HT1080 (cell line): Measurements from ENCODE around the gene SLC24A1. TPM values are rescaled to one million over a fixed set of nuclear protein-coding genes. Genes with fewer than 3 reads are reported as not detected.
A peak's percentile ranks its signal among the peaks of the same experiment; 100 is the strongest.
"Not testable (repeated sequence)": the region's sequence is repeated elsewhere in the genome, so short reads cannot be mapped to it uniquely, and the experiment has no call there.

Source experiments
- DNase-seq: peaks from one replicate; pipeline ENCODE4 v3.0.0-alpha.2; 2015; ENCODE audit warnings: low read depth
- total RNA-seq: library from RNA; depleted of rRNA; stranded (reverse); fragments of >200 nt; shearing (Covaris generic); gene quantifications from 2 replicates; pipeline ENCODE4 v1.2.3, GENCODE V29; 2014

SLC24A1 gene
- total RNA-seq, 1 experiment from 2014 or later: 10.1 TPM

- not testable (repeated sequence) for DNase-seq
Measured at GRCh38 chr15:65615887-65616286, 5.9 kb upstream of the SLC24A1 start.

GRCh38 chr15:65618560-65619109 is 3.1 kb upstream of the SLC24A1 start:
- DNase-seq: no peak

DNA sequence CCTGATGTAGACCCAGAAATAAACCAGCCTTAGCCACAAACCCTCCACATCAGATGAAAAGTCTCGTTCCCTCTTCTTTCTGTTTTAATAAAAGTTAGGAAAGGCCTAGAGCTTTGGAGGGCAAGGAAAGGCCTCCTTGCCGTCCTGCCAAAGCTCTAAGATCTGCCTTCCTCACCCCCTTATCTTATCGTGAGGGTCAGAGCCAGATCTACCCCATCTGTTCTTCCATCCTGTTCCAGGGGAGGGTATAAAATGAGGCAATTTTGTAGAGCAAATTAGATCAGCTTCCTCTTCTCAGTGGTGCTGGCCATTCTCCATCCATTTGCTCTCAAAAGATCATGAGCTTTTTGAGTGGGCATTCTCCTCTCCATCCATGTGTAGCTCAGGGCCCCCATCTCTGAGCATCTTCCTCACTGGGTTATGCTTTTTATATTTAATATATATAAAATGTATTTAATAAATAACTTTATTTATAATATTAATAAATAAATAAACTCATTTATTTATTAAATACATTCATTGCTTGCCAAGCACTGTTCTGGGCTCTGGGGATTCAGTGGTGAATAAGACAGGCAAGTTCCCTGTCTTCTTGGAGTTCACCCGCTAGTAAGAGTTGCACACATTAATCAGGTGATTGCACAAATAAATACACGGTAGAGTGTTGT is 2.0 kb upstream of the SLC24A1 start:
- no peak for DNase-seq

DNA sequence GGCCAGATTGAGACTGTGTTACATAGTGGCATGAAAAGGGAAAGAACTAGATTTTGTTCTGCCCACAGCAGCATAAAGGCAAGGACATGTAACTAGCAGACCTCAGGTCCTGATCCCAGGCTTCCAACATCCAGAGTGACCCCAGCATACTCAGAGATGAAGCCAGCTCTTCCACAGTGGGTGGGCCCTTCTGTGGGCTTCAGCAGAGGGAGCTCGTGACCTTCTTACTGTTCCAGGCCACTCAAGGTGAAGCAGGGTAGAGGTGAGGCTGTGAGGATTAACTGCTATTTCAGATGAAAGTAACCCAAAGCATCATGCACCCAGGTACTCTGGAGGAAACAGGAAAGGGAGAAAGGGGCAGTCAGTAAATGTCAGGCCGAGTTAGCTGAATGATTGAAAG is 905 bp upstream of the SLC24A1 start:
- DNase-seq: no peak

- DNase-seq: no peak
Measured at GRCh38 chr15:65623103-65623502, 1.4 kb downstream of the SLC24A1 start.

- DNase-seq: no peak
Measured at GRCh38 chr15:65626856-65627255, 5.1 kb downstream of the SLC24A1 start.

- no peak for DNase-seq
Measured at GRCh38 chr15:65629548-65629947, 7.8 kb downstream of the SLC24A1 start.

DNA sequence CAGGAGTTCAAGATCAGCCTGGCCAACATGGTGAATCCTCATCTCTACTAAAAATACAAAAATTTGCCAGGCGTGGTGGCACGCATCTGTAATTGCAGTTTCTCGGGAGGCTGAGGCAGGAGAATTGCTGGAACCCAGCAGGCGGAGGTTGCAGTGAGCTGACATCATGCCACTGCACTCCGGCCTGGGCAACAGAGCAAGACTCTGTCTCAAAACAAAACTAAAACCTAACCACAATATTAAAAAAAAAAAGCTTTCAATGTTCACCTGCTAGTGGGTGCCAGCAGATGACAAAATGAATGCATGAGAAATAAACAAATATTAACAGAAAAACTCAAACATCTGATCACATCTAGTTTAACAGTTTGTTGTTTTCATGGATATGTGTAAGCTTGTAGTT is 9.0 kb downstream of the SLC24A1 start:
- DNase-seq: no peak

- DNase-seq: no peak
Measured at GRCh38 chr15:65631503-65631902, 9.8 kb downstream of the SLC24A1 start.

GRCh38 chr15:65632780-65633375 is 11.1 kb downstream of the SLC24A1 start:
- DNase-seq: no peak

GRCh38 chr15:65633752-65634151 is 12.0 kb downstream of the SLC24A1 start:
- DNase-seq: no peak

- DNase-seq: no peak
Measured at GRCh38 chr15:65634356-65634755, 12.6 kb downstream of the SLC24A1 start.

DNA sequence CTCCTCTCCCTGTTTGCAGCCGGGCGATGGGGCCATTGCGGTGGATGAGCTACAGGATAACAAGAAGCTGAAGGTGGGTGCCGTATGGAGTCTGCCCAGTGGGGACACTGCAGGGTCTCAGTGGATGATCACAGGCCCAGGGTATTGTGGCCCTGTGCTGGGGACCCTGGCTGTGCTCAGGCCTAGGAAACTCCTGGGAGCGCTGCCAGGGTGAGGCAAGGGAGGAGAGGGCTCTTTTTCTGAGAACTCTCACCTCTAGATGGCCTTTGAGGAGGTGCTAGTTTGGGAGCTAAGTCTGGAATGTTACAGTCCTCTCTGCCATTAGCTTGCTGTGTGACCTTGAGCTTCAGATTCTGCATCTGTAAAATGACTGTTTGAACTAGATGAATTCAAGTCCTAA is 16.4 kb downstream of the SLC24A1 start:
- DNase-seq: no peak

GRCh38 chr15:65638681-65639089 is 16.9 kb downstream of the SLC24A1 start:
- peak; percentile 68 for DNase-seq

GRCh38 chr15:65639509-65639908 is 17.8 kb downstream of the SLC24A1 start:
- no peak for DNase-seq

DNA sequence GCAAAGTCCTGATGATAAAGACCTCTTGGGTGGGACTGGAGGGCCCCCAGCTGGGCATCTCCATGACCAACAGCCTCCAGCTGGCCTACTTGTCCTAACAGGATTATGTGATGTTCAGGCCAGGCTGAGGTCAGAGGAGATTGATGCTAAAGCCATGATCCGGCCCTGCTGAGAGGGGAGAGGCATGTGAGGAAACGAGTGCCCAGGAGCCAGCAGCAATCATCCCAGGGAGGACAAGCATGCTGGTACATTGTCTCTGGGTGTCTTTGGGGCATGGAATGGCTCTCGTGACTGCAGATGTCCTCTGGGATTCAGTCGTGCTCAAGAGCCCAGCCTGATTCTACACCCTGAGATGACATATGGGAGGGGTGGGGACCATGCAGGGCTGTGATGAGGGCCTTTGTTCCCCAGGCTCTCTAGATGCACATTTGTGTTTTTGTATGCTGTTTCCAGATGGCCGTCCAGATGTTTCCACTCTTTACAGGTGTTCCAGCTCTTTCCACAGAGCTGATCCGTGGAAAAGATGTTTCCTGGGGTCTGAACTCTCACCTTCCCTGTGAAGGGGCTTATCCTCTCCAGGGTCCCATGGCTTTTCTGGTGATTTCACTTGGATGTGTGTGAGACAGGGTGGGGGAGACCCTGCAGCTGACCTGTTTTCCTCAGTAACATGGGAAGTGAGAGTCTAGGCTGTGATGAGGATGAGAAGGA is 20.2 kb downstream of the SLC24A1 start:
- DNase-seq: no peak

DNA sequence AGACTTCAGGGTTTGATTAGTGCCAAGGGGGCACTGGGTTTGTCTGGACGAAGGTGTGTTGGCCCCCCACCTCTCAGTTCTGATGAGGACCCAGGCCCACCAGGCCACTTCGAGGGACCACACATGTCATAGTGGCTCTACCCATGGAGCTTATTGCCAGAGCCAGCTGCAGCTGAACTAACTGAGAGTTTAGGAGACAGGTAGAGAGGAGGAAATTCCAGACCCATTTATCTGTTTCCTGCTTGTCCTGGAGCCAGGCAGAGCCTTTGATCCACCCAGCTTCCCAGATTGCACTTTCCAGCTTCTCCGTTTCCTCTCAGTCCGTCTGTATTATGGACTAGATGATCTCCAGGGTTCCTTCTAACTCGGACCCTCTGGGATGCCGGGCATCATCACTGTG is 20.9 kb downstream of the SLC24A1 start:
- peak; percentile 52 for DNase-seq

DNA sequence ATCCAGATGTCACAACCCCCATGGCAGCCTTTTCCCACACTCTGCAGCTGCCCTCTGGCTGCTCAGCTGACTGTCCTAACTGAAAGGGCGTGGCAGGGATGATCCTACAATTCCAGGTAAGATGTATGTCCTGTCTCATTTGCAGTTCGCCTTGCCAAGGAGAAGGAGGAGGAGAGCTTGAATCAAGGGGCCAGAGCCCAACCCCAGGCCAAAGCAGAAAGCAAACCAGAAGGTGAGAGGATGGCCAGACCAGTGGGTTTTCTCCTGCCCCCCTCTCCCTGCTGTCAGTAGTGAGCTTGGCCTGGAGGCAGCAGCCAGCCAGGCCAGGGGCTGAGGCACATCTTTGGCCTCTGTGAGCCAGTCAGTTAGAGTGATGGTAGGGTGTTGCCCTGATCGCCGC is 22.5 kb downstream of the SLC24A1 start:
- no peak for DNase-seq

- no peak for DNase-seq
Measured at GRCh38 chr15:65645392-65645791, 23.7 kb downstream of the SLC24A1 start.

- DNase-seq: peak; percentile 67
Measured at GRCh38 chr15:65646486-65646885, 24.7 kb downstream of the SLC24A1 start.

DNA sequence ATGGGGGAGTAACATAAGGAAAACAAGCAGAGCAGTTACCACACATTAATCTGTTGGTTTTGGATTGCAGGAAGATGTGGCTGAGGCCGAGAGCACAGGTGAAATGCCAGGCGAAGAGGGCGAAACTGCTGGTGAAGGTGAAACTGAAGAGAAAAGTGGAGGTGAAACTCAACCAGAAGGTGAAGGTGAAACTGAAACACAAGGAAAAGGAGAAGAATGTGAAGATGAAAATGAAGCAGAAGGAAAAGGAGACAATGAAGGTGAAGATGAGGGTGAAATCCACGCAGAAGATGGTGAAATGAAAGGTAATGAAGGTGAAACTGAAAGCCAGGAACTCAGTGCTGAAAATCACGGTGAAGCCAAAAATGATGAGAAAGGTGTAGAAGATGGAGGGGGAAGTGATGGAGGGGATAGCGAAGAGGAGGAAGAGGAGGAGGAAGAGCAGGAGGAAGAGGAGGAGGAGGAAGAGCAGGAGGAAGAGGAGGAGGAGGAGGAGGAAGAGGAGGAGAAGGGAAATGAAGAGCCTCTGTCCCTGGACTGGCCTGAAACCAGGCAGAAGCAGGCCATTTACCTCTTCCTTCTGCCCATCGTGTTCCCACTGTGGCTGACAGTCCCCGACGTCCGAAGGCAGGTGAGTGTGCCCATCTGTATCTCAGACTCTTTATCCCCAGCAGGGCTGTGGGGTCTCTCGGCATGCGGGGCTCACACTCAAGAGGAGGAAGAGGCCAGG is 28.7 kb downstream of the SLC24A1 start:
- no peak for DNase-seq

DNA sequence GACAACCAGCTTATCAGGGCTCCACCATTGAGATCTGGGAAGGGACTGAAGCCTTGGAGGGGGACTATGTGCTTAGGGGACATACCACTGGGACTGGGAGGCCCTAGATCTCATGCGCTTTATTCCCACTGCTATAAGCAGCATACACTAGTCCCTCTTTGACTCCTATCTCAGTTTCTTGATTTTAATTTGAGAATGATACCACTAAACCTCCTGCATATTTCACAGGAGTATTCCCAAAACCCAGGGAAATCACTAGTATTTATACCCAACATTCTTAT is 29.2 kb downstream of the SLC24A1 start:
- no peak for DNase-seq
